Measurements from ENCODE around the gene SOX14.

SOX14 gene

DNA sequence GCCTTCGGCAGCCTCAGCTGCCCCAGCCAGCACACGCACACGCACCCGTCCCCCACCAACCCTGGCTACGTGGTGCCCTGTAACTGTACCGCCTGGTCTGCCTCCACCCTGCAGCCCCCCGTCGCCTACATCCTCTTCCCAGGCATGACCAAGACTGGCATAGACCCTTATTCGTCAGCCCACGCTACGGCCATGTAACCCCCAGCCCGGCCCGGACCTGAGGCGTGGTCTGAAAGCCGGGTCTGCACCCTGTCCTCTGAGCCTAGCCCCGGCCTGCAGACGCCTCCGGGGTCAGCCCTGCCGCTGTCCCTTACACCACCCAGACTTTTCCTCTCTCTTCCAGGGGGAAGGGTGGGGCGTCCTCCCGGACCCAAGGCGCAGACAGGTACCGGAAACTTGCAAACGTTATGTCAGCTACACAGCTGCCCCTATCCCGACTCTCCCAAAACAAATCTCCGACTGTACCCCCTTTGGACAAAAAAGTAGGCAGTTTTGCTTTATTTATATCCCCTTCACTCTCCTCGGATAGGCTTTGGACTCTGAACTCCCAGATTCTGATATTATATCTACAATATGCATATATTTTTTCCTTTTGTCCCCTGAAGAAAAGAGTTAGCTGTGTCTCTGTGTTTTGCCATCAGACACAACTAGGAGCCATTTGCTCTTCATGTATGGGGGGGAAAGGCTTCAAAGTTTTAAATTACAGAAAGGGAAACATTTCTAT is 1.4 kb downstream of the SOX14 start:
- Mint-ChIP-seq H3K9me3 (peaks cover 0 to 4% of the 10 kb centered on the region in 2 donors), H3K4me3 (no peak overlapping the region), H3K27me3 (peaks cover 100% of the 10 kb centered on the region), H3K4me1 (peaks cover 37% of the 10 kb centered on the region), H3K27ac (peak overlapping the region in 1 of 2 donors; percentile 71)
- ATAC-seq = peak; percentile 31
- DNase-seq = no peak

DNA sequence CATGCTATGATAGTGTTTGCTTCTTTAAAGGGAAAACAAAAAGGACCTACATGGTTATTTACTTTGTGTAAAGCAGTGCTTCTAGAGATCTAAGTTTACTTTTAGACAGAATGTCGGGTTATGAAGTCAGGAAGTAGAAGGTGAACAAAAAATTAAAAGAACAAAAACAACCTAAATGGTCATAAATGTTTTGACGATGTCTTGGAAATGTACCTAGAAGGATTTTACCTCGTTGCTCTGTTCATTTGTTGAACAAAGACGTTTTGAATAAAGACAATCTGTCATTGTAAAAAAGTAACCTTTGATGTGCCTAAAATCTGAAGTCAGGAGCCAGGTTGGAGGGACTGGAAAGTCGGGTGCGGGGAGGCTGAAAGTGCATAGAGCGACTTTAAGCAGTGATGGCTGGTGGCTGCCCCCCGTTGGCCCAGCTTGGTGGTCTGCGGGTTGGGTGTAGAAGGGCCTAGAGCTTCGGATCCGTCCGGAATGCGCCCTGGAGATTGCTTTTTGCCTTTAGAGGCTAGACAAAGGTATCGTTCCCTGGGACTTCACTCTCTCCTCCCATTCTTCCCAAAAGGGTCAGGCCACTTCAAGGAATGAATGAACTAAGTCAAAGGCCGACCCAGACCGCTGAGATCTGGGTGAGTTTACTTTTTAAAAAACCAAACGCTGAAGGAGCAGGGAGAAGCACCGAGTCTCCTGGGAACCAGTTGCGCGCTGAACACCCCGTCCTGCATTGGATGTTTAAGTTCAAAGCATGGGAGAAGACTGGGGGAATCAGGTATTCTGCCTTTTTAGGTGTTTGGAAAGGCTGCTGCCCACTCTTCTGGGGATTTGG is 2.1 kb downstream of the SOX14 start:
- ATAC-seq (no peak), DNase-seq (no peak)
- Mint-ChIP-seq H3K27me3 (peaks cover 100% of the 10 kb centered on the region), H3K27ac (no peak overlapping the region), H3K4me1 (peaks cover 43% of the 10 kb centered on the region), H3K9me3 (peaks cover 0 to 4% of the 10 kb centered on the region in 2 donors), H3K4me3 (no peak overlapping the region)

DNA sequence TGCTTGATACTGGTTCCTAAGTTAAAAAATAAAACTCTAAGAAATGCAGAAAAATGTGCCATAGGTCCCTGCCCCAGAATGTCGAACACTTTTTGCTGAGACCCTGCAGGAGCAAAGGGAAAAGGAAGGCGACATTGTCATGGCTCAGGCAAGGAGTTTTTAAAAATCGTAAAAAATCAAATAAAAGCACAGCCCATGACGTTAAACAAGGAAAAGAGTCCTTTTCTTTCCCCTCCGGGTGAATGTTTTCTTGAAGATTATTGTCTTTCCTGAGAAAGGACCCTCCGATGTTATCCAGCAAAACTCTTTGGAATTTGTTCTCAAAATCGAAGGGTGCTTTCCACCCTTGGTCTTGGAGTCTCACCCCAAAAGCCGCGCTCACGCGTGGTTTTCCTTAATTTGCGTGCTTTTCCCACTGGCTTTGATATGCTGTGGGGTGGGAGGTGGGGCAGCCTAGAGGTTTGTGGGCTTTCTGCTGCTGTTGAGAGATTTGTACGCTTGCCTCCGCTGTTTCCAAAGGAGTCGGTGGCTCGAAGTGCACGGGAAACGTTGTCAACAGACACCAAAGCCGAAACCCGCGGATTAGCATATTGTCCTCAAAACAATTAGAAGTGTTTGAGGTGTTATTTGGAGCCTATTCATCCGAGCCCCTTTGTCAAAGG is 2.9 kb downstream of the SOX14 start:
- Mint-ChIP-seq H3K27ac (no peak overlapping the region), H3K9me3 (peaks cover 0 to 4% of the 10 kb centered on the region in 2 donors), H3K4me3 (no peak overlapping the region), H3K4me1 (peaks cover 51% of the 10 kb centered on the region), H3K27me3 (peaks cover 100% of the 10 kb centered on the region)
- no peak for ATAC-seq
- no peak for DNase-seq

DNA sequence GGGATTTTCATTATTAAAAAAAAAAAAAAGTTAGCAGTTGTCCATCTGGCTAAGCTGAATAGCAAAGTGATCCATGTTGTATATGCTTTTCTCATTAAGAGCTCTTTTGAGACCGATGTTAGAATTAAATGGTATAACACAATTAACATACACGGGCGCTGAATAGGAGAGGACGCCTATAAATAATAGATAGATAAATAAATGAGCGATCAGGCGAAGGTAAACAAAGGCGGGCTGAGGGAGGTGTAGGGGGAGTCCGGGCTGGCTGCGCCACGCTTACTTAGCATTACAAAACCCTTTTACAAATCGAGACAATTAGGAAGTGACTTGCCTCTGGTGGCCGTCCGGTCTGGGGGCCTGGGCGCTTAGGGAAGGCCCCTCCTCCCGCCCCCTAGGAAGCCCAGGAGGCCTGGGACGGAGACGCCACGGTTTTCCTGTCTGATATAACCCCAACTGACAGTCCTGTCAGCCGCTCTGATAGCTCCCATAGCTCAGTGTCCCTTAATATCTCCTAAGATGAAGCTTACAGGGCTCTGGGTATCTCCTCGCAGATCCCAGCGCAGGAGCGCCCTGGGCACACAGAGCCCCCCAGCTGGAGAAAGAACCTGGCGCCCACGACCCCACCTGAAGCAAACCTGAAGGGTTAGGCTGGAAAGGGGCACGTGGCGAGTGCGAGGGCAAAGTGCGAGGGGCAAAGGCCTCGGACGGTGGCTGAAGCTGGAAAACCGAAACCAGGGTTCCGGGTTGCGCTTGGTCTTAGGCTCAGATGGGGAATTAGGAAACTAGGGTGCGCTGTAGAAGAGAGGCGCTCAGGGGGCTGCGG is 3.6 kb downstream of the SOX14 start:
- Mint-ChIP-seq H3K4me3 (peak overlapping the region; percentile 13 to 15), H3K4me1 (peaks cover 51% of the 10 kb centered on the region), H3K9me3 (peaks cover 0 to 4% of the 10 kb centered on the region in 2 donors), H3K27ac (no peak overlapping the region), H3K27me3 (peaks cover 100% of the 10 kb centered on the region)
- ATAC-seq = no peak
- no peak for DNase-seq

DNA sequence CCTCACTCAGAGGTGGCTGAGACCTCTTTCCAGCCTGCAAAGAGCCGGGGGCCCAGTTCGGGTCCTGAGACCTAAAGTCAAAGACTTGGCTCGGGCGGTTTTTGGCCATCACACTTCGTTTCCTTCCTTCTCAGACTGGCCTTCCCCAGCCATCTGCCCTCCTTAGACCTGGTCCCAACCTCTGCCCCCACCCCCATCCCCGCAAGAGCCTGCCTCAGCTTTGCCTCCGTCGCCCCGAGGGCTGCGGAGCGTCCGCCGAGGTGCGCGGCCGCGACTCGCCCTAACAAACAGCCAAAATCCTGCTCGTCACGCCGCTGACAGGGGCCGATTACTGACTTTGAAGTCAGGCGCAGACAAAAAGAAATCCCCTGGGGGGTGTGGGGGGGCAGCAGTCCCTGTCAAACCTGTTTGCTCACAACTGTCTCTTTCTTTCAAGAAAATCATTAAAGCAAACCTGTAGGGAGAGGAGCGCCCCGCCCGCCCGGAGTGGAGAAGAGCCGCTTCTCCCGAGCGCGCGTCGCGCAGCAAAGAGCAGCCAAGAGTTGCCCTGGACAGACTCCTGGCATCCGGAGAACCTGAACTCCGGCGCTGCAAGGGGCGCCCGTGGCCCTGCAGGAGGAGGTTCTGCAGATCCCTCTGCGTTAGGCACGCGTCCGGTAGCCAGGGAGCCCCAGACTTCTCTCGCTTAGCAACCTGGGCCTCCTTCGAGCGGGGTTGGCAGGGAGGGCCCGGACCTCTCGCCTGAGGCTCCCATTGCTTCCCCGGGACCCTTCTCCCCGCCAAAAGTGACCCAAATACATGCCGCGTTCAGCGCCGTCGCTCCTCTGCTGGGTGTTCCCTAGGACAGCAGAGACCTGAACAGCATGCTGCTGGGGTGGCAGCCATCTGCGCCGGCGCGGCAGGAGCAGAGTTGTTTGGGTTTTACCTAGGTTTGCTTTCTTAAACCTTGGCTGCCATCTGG is 4.5 kb downstream of the SOX14 start:
- H3K4me3 Mint-ChIP-seq = peak overlapping the region; percentile 29 to 48

DNA sequence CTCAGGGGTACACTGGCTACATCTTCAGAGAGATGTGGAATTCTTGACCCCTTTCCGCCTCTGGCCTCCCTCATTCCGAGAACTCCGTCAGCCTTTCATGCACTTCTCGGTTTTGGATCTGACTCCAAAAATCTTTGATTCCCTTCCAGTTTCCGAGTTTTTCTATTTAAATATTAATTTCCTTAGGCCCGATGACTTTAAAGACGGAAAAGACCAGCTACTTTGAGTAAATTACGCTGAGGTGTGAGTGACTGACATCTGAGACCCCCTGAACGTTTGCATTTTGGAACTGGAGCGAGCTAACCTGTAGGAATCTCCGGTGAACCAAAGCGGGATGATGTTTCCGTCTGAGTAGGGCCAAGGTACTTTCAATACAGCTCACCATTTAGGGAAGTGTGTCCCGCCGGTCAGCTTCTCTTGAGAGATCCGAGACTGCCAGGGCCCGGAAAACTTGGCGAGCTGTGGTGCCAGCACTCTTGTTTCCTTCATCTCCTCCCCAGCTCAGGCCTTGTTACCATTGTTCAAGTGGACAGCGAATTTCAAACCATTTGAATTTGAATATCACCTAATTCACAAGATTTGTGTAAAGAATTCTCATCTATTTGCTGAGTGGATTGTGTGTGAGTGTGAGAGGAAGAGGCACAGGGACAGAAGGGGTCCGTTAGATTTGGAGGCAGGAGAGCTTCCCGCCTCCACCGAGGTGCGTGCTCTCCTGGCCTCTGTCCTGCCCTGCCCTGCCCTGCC is 5.4 kb downstream of the SOX14 start:
- no peak for ATAC-seq
- H3K4me3 Mint-ChIP-seq = peak overlapping the region in 1 of 2 donors; percentile 41

More for the DNA sequence above, 4.5 kb downstream of the SOX14 start:
- H3K4me1 Mint-ChIP-seq = peaks cover 44% of the 10 kb centered on the region
- H3K9me3 Mint-ChIP-seq = peaks cover 0 to 4% of the 10 kb centered on the region in 2 donors
- H3K27me3 Mint-ChIP-seq = peaks cover 100% of the 10 kb centered on the region
- ATAC-seq (no peak), DNase-seq (no peak)
- peak overlapping the region in 1 of 2 donors; percentile 76 for H3K27ac Mint-ChIP-seq

DNA sequence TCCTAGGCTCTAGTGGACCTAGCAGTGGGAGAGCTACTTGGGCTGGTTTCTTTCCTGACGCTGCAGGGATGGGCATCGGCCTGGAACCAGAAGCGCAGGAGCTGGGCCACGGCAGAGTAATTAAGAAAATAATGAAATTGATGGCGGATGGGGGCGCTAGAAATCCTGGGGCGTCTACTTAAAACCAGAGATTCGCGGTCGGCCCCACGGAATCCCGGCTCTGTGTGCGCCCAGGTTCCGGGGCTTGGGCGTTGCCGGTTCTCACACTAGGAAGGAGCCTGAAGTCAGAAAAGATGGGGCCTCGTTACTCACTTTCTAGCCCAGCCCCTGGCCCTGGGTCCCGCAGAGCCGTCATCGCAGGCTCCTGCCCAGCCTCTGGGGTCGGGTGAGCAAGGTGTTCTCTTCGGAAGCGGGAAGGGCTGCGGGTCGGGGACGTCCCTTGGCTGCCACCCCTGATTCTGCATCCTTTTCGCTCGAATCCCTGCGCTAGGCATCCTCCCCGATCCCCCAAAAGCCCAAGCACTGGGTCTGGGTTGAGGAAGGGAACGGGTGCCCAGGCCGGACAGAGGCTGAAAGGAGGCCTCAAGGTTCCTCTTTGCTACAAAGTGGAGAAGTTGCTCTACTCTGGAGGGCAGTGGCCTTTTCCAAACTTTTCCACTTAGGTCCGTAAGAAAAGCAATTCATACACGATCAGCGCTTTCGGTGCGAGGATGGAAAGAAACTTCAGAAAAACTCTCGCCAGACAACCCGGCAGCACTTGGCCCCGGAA is 6.1 kb downstream of the SOX14 start:
- DNase-seq = no peak
- H3K9me3 Mint-ChIP-seq = peaks cover 0 to 4% of the 10 kb centered on the region in 2 donors
- peak; percentile 32 for ATAC-seq
- H3K27ac Mint-ChIP-seq = no peak overlapping the region
- H3K27me3 Mint-ChIP-seq = peaks cover 100% of the 10 kb centered on the region
- H3K4me3 Mint-ChIP-seq = peak overlapping the region in 1 of 2 donors; percentile 41
- H3K4me1 Mint-ChIP-seq = peaks cover 37% of the 10 kb centered on the region

More for the DNA sequence above, 5.4 kb downstream of the SOX14 start:
- no peak for DNase-seq
- H3K9me3 Mint-ChIP-seq = peaks cover 0 to 4% of the 10 kb centered on the region in 2 donors
- peaks cover 38% of the 10 kb centered on the region for H3K4me1 Mint-ChIP-seq
- H3K27me3 Mint-ChIP-seq = peaks cover 100% of the 10 kb centered on the region
- H3K27ac Mint-ChIP-seq = no peak overlapping the region

DNA sequence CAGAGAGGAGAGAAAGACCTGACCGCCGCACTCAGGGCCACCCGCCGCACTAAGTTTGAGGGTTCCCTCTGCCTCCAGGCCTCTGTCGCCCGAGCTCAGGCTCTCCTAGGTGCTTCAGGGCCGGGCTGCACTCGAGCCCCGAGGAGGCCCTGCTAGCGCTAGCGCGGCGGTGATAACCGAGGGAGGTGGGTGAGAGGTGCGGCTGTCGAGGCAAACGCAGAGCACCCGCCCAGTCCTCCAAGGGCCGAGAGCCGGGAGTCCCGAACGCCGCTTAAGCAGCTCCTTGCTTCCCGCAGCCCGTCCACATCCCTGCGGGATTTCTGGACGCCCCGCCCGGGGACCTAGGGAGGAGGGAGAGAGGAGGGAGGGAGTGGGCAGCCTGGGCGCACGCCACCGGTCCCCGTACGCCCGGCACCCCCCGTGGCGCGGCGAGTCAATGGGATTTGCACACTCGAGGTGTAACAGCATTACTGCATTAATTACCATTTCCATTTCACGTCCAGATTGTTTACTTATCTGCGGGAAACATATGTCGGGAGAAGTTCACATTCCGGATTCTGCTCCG is 6.8 kb downstream of the SOX14 start:
- ATAC-seq (peak; percentile 55), DNase-seq (no peak)
- peak overlapping the region in 1 of 2 donors; percentile 29 for H3K4me3 Mint-ChIP-seq
- H3K9me3 Mint-ChIP-seq = no peaks in the 10 kb centered on the region
- H3K27ac Mint-ChIP-seq = no peak overlapping the region
- H3K27me3 Mint-ChIP-seq = peaks cover 96% of the 10 kb centered on the region
- H3K4me1 Mint-ChIP-seq = peaks cover 32% of the 10 kb centered on the region

DNA sequence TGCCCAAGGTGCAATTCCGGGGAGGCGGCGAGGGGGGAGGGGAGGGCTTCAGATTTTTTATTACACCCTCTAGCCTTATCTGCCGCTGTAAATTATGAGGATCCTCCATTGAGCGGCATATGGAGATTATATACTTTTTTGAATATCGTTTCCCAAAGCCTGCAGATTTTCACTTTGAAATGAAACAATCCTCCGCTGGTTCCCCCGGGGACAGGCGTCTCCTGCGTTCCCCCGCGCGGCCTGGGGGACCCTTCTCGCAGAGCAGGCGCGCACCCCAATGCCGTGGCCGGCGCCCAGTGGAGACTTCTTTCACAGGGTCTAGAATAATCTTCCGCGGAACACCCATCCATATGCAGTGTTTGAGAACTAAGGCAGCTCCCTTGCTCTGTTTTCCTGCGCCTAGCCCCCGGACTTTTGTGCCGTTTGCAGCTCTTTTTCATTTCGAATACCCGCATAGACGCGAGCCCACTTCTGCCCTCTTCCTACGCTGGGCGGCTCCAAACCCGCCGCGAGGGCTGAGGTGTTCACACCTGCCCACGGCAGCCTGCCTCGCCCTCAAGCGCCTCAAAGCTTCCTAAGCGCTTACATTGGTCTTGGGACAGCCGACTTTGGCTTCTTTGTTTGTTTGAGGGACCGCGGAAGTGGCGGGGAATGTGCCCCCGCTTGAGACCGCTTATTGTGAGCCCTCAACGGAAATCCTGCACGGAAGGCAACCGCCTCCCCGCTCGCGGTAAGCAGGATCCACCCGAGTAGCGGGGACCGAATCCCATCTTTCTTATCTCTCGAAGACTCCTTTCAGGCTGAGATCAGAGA is 7.5 kb downstream of the SOX14 start:
- peaks cover 93% of the 10 kb centered on the region for H3K27me3 Mint-ChIP-seq
- peak overlapping the region; percentile 64 to 80 for H3K4me3 Mint-ChIP-seq
- H3K27ac Mint-ChIP-seq = no peak overlapping the region
- ATAC-seq (peak; percentile 48), DNase-seq (no peak)
- no peaks in the 10 kb centered on the region for H3K9me3 Mint-ChIP-seq
- peaks cover 32% of the 10 kb centered on the region for H3K4me1 Mint-ChIP-seq

DNA sequence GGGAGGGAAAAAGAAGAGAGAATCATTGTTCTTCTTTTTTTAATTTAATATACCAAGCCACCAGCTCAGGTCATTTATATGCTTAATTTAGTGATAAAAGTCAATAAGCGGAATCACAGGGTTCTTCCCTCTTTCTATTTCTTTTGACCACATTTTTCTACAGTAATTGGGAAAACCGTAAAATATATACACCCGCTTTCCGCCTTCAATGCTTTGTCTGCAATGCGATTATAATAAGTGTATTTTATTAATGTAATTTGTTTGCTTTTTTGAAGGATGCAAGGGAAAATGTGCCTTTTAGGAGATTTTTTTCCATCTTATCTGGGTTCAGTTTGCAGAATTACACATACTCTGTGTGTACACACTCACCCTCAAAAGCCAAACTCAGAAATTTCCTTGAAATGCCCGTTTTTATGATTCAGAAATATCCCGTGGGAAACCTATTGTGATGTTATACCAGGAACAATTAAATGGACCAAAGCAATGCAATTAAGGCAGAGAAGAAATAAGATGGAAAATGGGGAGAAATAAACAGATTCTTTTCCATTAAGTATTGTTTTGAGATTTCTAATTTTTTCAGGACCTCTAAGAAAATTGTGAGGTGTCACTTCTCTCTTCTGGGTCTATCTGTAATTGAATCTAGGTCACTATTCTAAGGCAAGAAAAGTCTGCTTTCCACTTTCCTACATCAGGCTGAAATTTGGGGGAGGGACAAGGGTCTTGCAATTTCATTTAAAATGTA is 8.3 kb downstream of the SOX14 start:
- DNase-seq (no peak), ATAC-seq (no peak)
- no peak overlapping the region for H3K4me3 Mint-ChIP-seq
- no peaks in the 10 kb centered on the region for H3K9me3 Mint-ChIP-seq
- no peak overlapping the region for H3K27ac Mint-ChIP-seq
- H3K27me3 Mint-ChIP-seq = peaks cover 92% of the 10 kb centered on the region
- peaks cover 32% of the 10 kb centered on the region for H3K4me1 Mint-ChIP-seq

DNA sequence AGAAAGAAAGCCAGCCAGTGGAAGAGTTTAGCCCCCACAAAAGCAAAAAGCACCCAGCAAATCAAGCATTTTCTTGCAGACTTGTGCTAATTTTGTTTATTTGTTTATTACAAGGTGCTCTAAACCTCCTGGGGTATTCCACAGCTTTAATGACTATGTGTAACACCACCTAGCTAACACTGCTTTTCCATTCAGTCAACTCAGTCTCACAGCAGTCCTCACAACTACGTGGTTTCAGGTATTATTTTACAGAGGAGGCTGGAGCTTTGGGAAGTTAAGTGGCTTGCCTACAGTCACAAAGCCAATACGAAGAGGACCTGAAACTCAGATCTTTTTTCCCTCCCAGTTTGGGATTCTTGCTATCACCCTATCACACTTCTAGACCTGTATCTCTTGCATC is 14.8 kb downstream of the SOX14 start:
- DNase-seq = no peak
- H3K9me3 Mint-ChIP-seq = no peaks in the 10 kb centered on the region
- H3K4me3 Mint-ChIP-seq = no peak overlapping the region
- ATAC-seq = no peak
- H3K4me1 Mint-ChIP-seq = no peaks in the 10 kb centered on the region
- H3K27me3 Mint-ChIP-seq = peaks cover 37% of the 10 kb centered on the region
- no peak overlapping the region for H3K27ac Mint-ChIP-seq

Data from stimulated activated naive CD8-positive, alpha-beta T cell treated with anti-CD3 and anti-CD28 coated beads, Interleukin-15, amount 100 ng/mL, for 72 hours (primary cell).